Measurements from ENCODE around the gene ANXA7. TPM values are rescaled to one million over a fixed set of nuclear protein-coding genes. Genes with fewer than 3 reads are reported as not detected.
A peak's percentile ranks its signal among the peaks of the same experiment; 100 is the strongest.
"Not testable (repeated sequence)": the region's sequence is repeated elsewhere in the genome, so short reads cannot be mapped to it uniquely, and the experiment has no call there.

ANXA7 gene
- polyA plus RNA-seq, 3 donors = 84.4 to 89.7 (median 88.0) TPM

GRCh38 chr10:73358331-73359279 is 55.3 kb downstream of the ANXA7 start, which contains the start of gene CFAP70:
CFAP70 (minus strand) TSS chr10:73358864; CDS start chr10:73354796, 4,068 bp downstream.
- DNase-seq = peak; percentile 97

DNA sequence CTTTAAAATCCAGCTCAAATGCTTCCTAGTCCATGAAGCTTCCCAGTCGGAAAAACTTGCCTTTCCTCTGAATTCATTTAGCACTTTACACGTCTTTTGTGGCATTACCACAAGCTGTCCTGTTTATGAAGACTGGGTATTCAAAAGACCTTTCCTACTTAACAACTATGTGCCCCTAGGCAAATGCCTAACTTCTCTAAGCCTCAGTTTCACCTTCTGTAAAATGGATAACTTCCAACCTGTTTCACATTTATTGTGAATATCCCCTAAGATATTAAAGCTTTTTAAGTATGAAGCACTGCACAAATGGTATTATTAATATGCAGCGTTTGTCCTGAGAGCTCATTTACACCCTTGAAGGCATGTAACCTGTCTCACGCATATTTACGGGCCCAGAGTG is 56.0 kb downstream of the ANXA7 start:
- DNase-seq = no peak

DNA sequence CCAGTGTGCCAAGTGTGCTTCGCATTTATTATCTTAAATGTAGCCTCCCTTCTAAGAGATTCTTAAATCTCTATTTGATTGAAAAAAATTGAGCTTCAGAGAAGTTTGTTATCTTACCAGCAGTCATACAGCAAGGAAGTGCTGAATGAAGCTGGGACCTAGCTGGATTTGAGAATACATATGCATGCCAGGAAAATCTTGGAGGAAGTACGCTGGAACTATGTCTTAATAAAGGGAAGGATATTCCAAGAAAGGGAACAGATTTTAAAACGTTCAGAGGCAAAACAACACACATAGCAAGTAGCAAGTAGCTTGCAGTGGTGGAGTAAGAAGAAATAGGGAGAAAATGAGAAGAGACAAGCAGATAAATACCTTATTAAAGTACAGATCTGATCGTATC is 56.7 kb downstream of the ANXA7 start:
- DNase-seq = no peak

GRCh38 chr10:73344269-73344668 is 69.6 kb downstream of the ANXA7 start:
- DNase-seq = no peak

- DNase-seq = no peak
These were observed 73.7 kb downstream of the ANXA7 start for GRCh38 chr10:73340121-73340520.

DNA sequence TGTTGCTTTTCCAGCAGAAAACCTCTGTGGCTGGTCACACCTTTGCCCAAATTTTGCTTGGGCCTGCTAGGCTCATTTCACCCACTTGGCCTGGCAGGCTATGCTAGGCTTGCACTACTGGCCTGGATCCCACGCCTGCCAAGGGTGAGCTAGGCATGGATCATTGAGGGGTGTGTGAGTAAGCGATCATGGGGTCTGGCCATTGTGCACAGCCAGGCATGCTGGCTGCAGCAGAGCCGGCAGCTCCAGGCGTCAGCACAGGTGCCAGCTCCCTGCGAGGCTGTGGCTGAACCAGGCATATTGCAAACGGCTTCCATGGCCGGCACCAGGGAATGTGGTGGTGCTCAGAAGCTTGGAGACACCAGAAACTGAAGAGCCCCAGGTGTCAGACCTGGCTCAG is 74.4 kb downstream of the ANXA7 start:
- no peak for DNase-seq

DNA sequence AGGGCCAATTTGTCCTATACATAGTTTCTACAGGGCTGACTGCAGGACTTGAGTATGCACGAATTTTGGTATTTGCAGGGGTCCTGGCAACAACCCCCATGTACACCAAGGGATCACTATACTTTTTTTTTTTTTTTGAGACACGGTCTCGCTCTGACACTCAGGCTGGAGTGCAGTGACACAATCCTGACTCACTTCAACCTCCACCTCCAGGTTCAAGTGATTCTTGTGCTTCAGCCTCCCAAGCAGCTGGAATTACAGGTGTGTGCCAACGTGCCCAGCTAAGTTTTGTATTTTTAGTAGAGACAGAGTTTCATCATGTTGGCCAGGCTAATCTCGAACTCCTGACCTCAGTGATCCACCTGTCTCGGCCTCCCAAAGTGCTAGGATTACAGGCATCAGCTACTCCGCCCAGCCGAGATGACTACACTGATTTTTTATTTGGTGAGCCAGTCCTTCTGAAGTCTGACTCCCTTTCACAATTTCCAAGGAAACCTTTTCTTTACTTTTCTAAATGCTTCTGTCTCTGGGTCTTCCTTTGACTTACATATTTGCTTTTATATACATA is 75.0 kb downstream of the ANXA7 start:
- DNase-seq = no peak

DNA sequence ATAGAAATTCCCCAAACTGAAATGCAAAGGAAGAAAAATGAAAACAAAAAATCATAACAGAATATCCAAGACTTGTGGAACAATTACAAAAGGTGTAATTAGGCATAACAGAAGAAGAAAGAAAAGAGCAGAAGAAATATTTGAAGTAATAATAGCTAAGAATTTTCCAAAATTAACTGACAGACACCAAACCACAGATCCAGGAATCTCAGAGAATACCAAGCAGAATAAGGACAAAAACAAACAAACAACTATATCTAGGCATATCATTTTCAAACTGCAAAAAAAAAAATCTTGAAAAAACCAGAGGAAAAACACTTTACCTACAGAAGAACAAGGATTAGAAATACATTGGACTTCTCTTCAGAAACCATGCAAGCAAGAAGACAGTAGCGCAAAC is 80.7 kb downstream of the ANXA7 start:
- no peak for DNase-seq

DNA sequence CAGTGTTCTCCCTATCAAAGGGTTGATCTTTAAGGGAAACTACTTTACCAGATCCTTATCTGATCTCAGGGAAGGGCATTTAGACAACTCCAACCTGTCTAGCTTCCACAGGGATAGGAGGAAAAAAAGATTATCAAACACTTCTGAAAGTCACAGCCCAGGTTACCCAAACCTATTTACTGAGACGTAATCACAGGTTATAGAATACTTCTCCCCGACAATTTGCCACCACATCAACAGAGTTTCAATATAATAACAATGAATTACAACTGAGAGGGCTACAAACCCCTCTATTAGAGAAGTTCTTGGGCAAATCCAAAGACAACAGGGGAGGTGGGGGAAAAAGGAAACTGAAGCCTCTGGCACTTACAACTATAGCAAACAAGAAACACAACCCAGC is 81.5 kb downstream of the ANXA7 start:
- no peak for DNase-seq

DNA sequence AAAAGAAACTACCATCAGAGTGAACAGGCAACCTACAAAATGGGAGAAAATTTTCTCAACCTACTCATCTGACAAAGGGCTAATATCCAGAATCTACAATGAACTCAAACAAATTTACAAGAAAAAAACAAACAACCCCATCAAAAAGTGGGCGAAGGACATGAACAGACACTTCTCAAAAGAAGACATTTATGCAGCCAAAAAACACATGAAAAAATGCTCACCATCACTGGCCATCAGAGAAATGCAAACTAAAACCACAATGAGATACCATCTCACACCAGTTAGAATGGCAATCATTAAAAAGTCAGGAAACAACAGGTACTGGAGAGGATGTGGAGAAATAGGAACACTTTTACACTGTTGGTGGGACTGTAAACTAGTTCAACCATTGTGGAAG is 85.3 kb downstream of the ANXA7 start:
- not testable (repeated sequence) for DNase-seq

DNA sequence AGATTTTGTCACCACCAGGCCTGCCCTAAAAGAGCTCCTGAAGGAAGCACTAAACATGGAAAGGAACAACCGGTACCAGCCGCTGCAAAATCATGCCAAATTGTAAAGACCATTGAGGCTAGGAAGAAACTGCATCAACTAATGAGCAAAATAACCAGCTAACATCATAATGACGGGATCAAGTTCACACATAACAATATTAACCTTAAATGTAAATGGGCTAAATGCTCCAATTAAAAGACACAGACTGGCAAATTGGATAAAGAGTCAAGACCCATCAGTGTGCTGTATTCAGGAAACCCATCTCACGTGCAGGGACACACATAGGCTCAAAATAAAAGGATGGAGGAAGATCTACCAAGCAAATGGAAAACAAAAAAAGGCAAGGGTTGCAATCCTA is 88.6 kb downstream of the ANXA7 start:
- DNase-seq = not testable (repeated sequence)

Other genes starting within 250 kb of the ANXA7 start
- gene ECD, start 246.1 kb downstream of the ANXA7 start, polyA plus RNA-seq (ENCODE audit: insufficient read length in 3 of 3) = 10 to 100 TPM; 34.7 to 38.0 (median 35.1) TPM
- gene FAM149B1, start 245.9 kb downstream of the ANXA7 start, polyA plus RNA-seq (ENCODE audit: insufficient read length in 3 of 3) = 10 to 100 TPM; 34.5 to 59.1 (median 51.8) TPM
- 10 to 100 TPM; 32.6 to 37.6 (median 37.2) TPM for gene DNAJC9, start 166.8 kb downstream of the ANXA7 start, polyA plus RNA-seq (ENCODE audit: insufficient read length in 3 of 3)
- 10 to 100 TPM; 82.6 to 89.3 (median 83.0) TPM for gene MRPS16, start 161.4 kb downstream of the ANXA7 start, polyA plus RNA-seq (ENCODE audit: insufficient read length in 3 of 3)
- 10 to 100 TPM; 11.7 to 28.7 (median 22.6) TPM for gene CFAP70, start 55.2 kb downstream of the ANXA7 start, polyA plus RNA-seq (ENCODE audit: insufficient read length in 3 of 3)
- gene MSS51, start 19.5 kb upstream of the ANXA7 start, polyA plus RNA-seq (ENCODE audit: insufficient read length in 3 of 3) = 1 to 10 TPM; 1.2 to 4.9 (median 4.6) TPM
- gene PPP3CB, start 82.0 kb upstream of the ANXA7 start, polyA plus RNA-seq (ENCODE audit: insufficient read length in 3 of 3) = 10 to 100 TPM; 58.0 to 67.0 (median 61.3) TPM
- 10 to 100 TPM; 30.0 to 51.1 (median 44.9) TPM for gene USP54, start 177.3 kb upstream of the ANXA7 start, polyA plus RNA-seq (ENCODE audit: insufficient read length in 3 of 3)
- 1 to 10 TPM; 4.6 to 6.0 (median 6.0) TPM for gene MYOZ1, start 227.4 kb upstream of the ANXA7 start, polyA plus RNA-seq (ENCODE audit: insufficient read length in 3 of 3)
- under 1 TPM; 0.33 to 0.92 (median 0.74) TPM for gene SYNPO2L, start 242.0 kb upstream of the ANXA7 start, polyA plus RNA-seq (ENCODE audit: insufficient read length in 3 of 3)